GM12878 (cell line): ENCODE data around the gene ENPP4. TPM values are rescaled to one million over a fixed set of nuclear protein-coding genes. Genes with fewer than 3 reads are reported as not detected.

Experiments used
- ATAC-seq: fragments of 200-7000 bp; cut with Tn5 transposase; 3 replicates; pipeline ENCODE4 v1.9.1; 2020; ENCODE audit warnings: mild to moderate bottlenecking, moderate library complexity
- BruUV-seq: library from RNA; stranded (reverse); fragments of 400-500 nt; replicated peaks from 2 replicates; lab custom pipeline; 2021; lab: Mats Ljungman, UMichigan
- CTCF ChIA-PET: fragments of 300-600 bp; sonication (Branson Sonifier 250); formaldehyde crosslinking; extraction: SDS; loops from one replicate; lab custom pipeline; 2021; ENCODE audit warnings: inconsistent platforms; lab: Yijun Ruan, JAX
- POLR2A ChIA-PET: fragments of 350-600 bp; formaldehyde crosslinking; extraction: SDS; loops from one replicate; lab custom pipeline; 2021; ENCODE audit warnings: inconsistent platforms; lab: Charles Lee
- RAD21 ChIA-PET: fragments of 300-600 bp; sonication (Branson Sonifier 250); formaldehyde crosslinking; loops from one replicate; lab custom pipeline; 2023; ENCODE audit warnings: antibody characterized with exemption; ENCODE audit not compliant: unreplicated experiment; lab: Charles Lee
- SMC1A ChIA-PET: fragments of 300-600 bp; sonication (Branson Sonifier 250); formaldehyde crosslinking; loops from one replicate; lab custom pipeline; 2023; ENCODE audit not compliant: unreplicated experiment, uncharacterized antibody; lab: Charles Lee
- DNase-seq: peaks from one replicate; pipeline ENCODE4 v3.0.0-alpha.2; 2011; ENCODE audit warnings: low read depth, low spot score
- FAIRE-seq: peaks from 3 replicates; lab custom pipeline; 2011; peaks lifted over from hg19 to GRCh38; lab: Jason Lieb, UNC
- H2AFZ ChIP-seq: 2 replicates; pipeline ENCODE4 v1.6.0; 2011; ENCODE audit warnings: low read depth, low read length, control low read depth; ENCODE audit not compliant: control insufficient read depth
- H3K27ac ChIP-seq: 2 replicates; pipeline ENCODE4 v1.5.1; 2011; ENCODE audit warnings: control low read depth; ENCODE audit not compliant: control insufficient read depth, insufficient read depth
- H3K27me3 ChIP-seq, 2 experiments: replicated peaks in 1 of 2; 2 replicates each; pipeline versions ENCODE4 v1.6.0 to v1.6.1; 2011; ENCODE audit warnings: low read length in 1 of 2; ENCODE audit not compliant: control insufficient read depth in 2 of 2, insufficient read depth in 2 of 2
- H3K36me3 ChIP-seq, 2 experiments: 2 replicates each; pipeline ENCODE4 v1.5.1; 2011; ENCODE audit warnings: low read length in 1 of 2; ENCODE audit not compliant: control insufficient read depth in 2 of 2, insufficient read depth in 2 of 2
- H3K4me1 ChIP-seq: 2 replicates; pipeline ENCODE4 v1.6.1; 2011; ENCODE audit warnings: mild to moderate bottlenecking, low read length, moderate library complexity, mixed read lengths; ENCODE audit not compliant: control insufficient read depth, insufficient read depth
- H3K4me2 ChIP-seq: 2 replicates; pipeline ENCODE4 v1.6.0; 2011; ENCODE audit warnings: control low read depth; ENCODE audit not compliant: control insufficient read depth, insufficient read depth
- H3K4me3 ChIP-seq: fragments of 200-600 bp; sonication (generic); 2 replicates; pipeline ENCODE4 v1.5.1; 2016
- H3K79me2 ChIP-seq: 2 replicates; pipeline ENCODE4 v1.6.0; 2011; ENCODE audit warnings: low read length; ENCODE audit not compliant: control insufficient read depth, insufficient read depth
- H3K9ac ChIP-seq: 2 replicates; pipeline ENCODE4 v1.8.0; 2011; ENCODE audit warnings: low read length, control low read depth, mixed read lengths; ENCODE audit not compliant: control insufficient read depth, insufficient read depth
- H3K9me3 ChIP-seq: replicated peaks from 3 replicates; pipeline ENCODE4 v1.5.1; 2011; ENCODE audit warnings: mild to moderate bottlenecking, low read length; ENCODE audit not compliant: control insufficient read depth, insufficient read depth
- H4K20me1 ChIP-seq: 2 replicates; pipeline ENCODE4 v1.6.0; 2011; ENCODE audit not compliant: control insufficient read depth, insufficient read depth
- IRF4 ChIP-seq: IDR thresholded peaks from 2 replicates; pipeline ENCODE4 v1.6.1; 2011; ENCODE audit warnings: low read depth, low read length
- WGBS: methylation state at CpG from one replicate; pipeline ENCODE4 v1.1.6; 2016; ENCODE audit warnings: low lambda C conversion rate; ENCODE audit not compliant: insufficient replicate concordance, insufficient coverage; ENCODE audit errors: missing lambda C conversion rate; 5-methylcytosine and 5-hydroxymethylcytosine counted together
- in situ Hi-C: fragments of 300-500 bp; cut with MboI; formaldehyde crosslinking; loops from 9 replicates; pipeline ENCODE4 v1.14.3; 2018; ENCODE audit warnings: mixed read lengths
- intact Hi-C: fragments of 100-400 bp; cut with micrococcal nuclease; formaldehyde crosslinking; loops from one replicate; pipeline ENCODE4 v1.14.2; 2022; ENCODE audit not compliant: unreplicated experiment
- polyA plus RNA-seq, 11 experiments: library from polyadenylated mRNA; depleted of rRNA in 4 of 11; unstranded in 6 of 11; stranded (reverse) in 5 of 11; fragments of >200 nt; fragmentation: Nextera tagmentation in 4 of 11; fragmentation: Illumina TruSeq in 1 of 11; extraction: Ambion mirVana in 4 of 11; extraction: Trizol in 1 of 11; gene quantifications; 1 replicate in 1 of 11; 2 replicates in 10 of 11; pipeline versions ENCODE4 v1.2.1 to v1.2.3, GENCODE V29; 2011 to 2016; ENCODE audit warnings: inconsistent platforms in 2 of 11, missing spikeins in 2 of 11, low read depth in 1 of 11
- total RNA-seq, 4 experiments: library from RNA; depleted of rRNA in 3 of 4; stranded (reverse); fragments of >200 nt in 3 of 4; fragmentation: Illumina TruSeq in 1 of 4; extraction: Trizol in 1 of 4; gene quantifications; 2 replicates each; pipeline versions ENCODE4 v1.2.1 to v1.2.3, GENCODE V29; 2013 to 2021
- TF ChIP-seq, protein P1 (sequence below): IDR thresholded peaks from 2 replicates; pipeline ENCODE4 v1.6.1; 2011; ENCODE audit warnings: low read depth, mild to moderate bottlenecking, low read length, moderate library complexity, borderline replicate concordance; ENCODE audit errors: extremely low read depth
- TF ChIP-seq, protein P2 (sequence below): fragments of 450-650 bp; IDR thresholded peaks from 2 replicates; pipeline ENCODE4 v1.6.1; 2017; ENCODE audit warnings: mild to moderate bottlenecking, moderate library complexity

ENPP4 gene
- total and polyA plus RNA-seq, 10 of the 15 experiments (the other 5 are each of a cell fraction or from before 2014, with no cell fraction given): 3.3 to 9.7 (median 5.3) TPM

DNA sequence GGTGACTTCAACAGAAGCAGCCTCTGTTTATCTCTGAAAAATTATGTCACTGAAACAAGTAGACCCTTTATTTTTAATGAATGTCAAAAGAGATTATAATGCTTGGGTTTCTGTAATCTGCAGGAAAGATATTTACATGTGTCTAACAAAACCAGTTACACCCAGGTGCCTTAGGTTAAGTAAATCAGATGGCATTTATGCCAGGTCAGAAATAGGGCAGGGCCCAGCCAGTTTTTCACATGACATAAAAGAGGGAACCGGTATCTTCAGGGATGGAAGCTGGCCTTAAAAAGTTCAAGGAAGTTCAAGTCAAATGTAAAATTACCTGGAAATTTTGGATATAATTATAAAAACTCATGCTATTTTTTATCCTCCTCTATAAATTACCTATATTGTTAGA lies 14.2 kb upstream of the ENPP4 start:
- 100% methylated on average over 1 of the region's 1 CpG for WGBS

More for the DNA sequence above, 14.2 kb upstream of the ENPP4 start:
- no peak overlapping the region for H3K9ac ChIP-seq
- H4K20me1 ChIP-seq: no peaks in the 10 kb centered on the region
- CTCF ChIA-PET: interaction anchor here (0.9 to 2.0 kb wide), 4 partner anchors 10 to 102 kb away, joined by 3 to 7 read pairs (median 4); no protein-coding TSS in a partner anchor
- no peak overlapping the region for H3K27ac ChIP-seq
- no peak overlapping the region for H2AFZ ChIP-seq
- RAD21 ChIA-PET: interaction anchor here (0.9 to 2.7 kb wide), 4 partner anchors 14 to 103 kb away, joined by 3 to 9 read pairs (median 4); partner anchors contain the start of gene ENPP4
- H3K4me3 ChIP-seq: no peak overlapping the region
- TF ChIP-seq IRF4: no peak
- TF ChIP-seq, protein P1, sequence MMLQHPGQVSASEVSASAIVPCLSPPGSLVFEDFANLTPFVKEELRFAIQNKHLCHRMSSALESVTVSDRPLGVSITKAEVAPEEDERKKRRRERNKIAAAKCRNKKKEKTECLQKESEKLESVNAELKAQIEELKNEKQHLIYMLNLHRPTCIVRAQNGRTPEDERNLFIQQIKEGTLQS: no peak
- TF ChIP-seq, protein P2, sequence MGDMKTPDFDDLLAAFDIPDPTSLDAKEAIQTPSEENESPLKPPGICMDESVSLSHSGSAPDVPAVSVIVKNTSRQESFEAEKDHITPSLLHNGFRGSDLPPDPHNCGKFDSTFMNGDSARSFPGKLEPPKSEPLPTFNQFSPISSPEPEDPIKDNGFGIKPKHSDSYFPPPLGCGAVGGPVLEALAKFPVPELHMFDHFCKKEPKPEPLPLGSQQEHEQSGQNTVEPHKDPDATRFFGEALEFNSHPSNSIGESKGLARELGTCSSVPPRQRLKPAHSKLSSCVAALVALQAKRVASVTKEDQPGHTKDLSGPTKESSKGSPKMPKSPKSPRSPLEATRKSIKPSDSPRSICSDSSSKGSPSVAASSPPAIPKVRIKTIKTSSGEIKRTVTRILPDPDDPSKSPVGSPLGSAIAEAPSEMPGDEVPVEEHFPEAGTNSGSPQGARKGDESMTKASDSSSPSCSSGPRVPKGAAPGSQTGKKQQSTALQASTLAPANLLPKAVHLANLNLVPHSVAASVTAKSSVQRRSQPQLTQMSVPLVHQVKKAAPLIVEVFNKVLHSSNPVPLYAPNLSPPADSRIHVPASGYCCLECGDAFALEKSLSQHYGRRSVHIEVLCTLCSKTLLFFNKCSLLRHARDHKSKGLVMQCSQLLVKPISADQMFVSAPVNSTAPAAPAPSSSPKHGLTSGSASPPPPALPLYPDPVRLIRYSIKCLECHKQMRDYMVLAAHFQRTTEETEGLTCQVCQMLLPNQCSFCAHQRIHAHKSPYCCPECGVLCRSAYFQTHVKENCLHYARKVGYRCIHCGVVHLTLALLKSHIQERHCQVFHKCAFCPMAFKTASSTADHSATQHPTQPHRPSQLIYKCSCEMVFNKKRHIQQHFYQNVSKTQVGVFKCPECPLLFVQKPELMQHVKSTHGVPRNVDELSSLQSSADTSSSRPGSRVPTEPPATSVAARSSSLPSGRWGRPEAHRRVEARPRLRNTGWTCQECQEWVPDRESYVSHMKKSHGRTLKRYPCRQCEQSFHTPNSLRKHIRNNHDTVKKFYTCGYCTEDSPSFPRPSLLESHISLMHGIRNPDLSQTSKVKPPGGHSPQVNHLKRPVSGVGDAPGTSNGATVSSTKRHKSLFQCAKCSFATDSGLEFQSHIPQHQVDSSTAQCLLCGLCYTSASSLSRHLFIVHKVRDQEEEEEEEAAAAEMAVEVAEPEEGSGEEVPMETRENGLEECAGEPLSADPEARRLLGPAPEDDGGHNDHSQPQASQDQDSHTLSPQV: no peak
- TF ChIP-seq, all 136 proteins: peak for 0
- Histone ChIP-seq H3K4me2 (no peak overlapping the region), H3K36me3 (no peaks in the 10 kb centered on the region), H3K79me2 (no peaks in the 10 kb centered on the region), H3K9me3 (no peaks in the 10 kb centered on the region; the same call in 2 of the 3 replicates), H3K4me1 (no peaks in the 10 kb centered on the region), H3K27me3 (no peaks in the 10 kb centered on the region)
- SMC1A ChIA-PET: interaction anchor here (0.6 to 2.7 kb wide), 5 partner anchors 10 to 82 kb away, joined by 3 to 10 read pairs (median 8); partner anchors contain the start of gene ENPP4
- ATAC-seq: no peak
- BruUV-seq: no TSS peak
- in situ Hi-C loops (no loop called here), intact Hi-C loops (no loop called here)
- no peak for DNase-seq
- POLR2A ChIA-PET: no interaction called here
- FAIRE-seq: no peak
